ENCODE measurements around the gene TXNDC2. TPM values are rescaled to one million over a fixed set of nuclear protein-coding genes. Genes with fewer than 3 reads are reported as not detected.

TXNDC2 gene
- total RNA-seq, 3 donors from 2014 or later (not counting 1 experiment from before 2014, with no cell fraction given): not detected

DNA sequence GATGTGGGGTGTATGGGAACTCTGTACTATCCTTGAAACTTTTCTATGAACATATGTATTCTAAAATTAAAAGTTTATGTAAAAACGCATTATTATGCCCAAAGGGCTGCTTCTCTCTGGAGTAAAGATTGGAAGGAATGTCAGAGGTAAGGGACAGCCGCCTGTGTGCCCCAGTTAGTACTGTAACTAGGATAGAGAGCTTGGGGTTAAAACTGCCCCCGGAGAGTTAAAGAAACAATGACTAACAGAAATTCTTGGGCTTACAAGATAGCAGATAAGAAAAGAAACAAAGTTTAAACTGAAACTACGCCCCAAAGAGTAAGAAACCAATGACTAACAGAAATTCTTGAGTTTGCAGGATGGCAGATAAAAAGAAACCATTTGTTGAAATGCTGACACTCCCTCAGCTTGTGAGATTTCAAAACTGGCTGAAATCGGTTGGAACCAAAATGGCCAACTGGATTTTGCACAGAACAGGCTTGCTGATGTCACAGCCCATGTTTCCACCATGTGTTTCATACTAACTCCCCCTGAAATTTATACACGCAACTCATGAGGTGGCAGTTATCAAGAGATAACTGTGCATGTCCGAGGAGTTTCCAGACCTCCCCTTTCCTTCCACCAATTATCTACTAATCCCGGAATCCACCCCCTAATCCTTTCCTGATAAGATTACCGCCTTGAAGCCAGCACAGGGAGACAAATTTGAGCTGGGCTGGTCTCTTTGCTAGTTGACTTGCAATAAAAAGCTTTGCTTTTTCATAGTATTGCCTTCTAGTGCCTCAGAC is 8.7 kb upstream of the TXNDC2 start:
- H3K4me3 Mint-ChIP-seq: no peak overlapping the region
- peak in 1 of 3 donors; percentile 53 for ATAC-seq
- H3K27ac Mint-ChIP-seq: no peak overlapping the region
- Histone ChIP-seq H3K9me3 (ENCODE audit: control insufficient read depth, insufficient read depth, low read length) (no peaks in the 10 kb centered on the region), H3K36me3 (ENCODE audit: control insufficient read depth, insufficient read depth, low read length) (no peaks in the 10 kb centered on the region), H3K27ac (ENCODE audit: low read length) (no peak overlapping the region), H3K4me1 (ENCODE audit: control insufficient read depth, insufficient read depth, low read length) (no peaks in the 10 kb centered on the region), H3K4me3 (ENCODE audit: low read length) (no peak overlapping the region), H3K27me3 (ENCODE audit: control insufficient read depth, insufficient read depth, low read length) (no peaks in the 10 kb centered on the region)
- H3K9me3 Mint-ChIP-seq: no peaks in the 10 kb centered on the region
- intact Hi-C loops (cut with micrococcal nuclease): no loop called here
- TF ChIP-seq, protein P1, sequence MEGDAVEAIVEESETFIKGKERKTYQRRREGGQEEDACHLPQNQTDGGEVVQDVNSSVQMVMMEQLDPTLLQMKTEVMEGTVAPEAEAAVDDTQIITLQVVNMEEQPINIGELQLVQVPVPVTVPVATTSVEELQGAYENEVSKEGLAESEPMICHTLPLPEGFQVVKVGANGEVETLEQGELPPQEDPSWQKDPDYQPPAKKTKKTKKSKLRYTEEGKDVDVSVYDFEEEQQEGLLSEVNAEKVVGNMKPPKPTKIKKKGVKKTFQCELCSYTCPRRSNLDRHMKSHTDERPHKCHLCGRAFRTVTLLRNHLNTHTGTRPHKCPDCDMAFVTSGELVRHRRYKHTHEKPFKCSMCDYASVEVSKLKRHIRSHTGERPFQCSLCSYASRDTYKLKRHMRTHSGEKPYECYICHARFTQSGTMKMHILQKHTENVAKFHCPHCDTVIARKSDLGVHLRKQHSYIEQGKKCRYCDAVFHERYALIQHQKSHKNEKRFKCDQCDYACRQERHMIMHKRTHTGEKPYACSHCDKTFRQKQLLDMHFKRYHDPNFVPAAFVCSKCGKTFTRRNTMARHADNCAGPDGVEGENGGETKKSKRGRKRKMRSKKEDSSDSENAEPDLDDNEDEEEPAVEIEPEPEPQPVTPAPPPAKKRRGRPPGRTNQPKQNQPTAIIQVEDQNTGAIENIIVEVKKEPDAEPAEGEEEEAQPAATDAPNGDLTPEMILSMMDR (IDR thresholded peaks at IDR 0.05): no peak
- DNase-seq: no peak
- H3K36me3 Mint-ChIP-seq: no peaks in the 10 kb centered on the region
- WGBS (ENCODE audit: insufficient coverage): 80% methylated on average over 9 of the region's 9 CpGs
- no peaks in the 10 kb centered on the region for H3K4me1 Mint-ChIP-seq
- peaks cover 4 to 25% of the 10 kb centered on the region in 2 donors for H3K27me3 Mint-ChIP-seq (ENCODE audit: low read depth in 2 of 2)

DNA sequence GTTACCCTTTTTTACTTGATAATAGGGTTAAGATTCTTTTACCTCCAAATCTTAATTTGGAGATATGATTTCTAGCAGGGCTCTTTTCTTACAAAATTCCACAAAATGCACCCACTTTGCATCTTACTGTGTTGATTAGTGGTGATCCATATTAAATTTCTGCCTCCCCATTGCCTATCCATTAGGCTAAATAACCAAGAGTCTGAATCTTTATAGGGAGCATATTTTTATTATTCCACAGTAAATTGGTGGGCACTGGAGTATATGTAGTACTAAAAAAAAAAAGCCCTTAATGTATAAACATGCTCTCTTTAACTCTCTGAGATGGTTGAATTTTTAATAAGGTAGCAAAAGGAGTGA is 8.1 kb upstream of the TXNDC2 start:
- H3K36me3 ChIP-seq (ENCODE audit: control insufficient read depth, insufficient read depth, low read length): no peaks in the 10 kb centered on the region
- no peaks in the 10 kb centered on the region for H3K27me3 ChIP-seq (ENCODE audit: control insufficient read depth, insufficient read depth, low read length)
- DNase-seq: no peak
- no peaks in the 10 kb centered on the region for H3K36me3 Mint-ChIP-seq
- H3K27me3 Mint-ChIP-seq (ENCODE audit: low read depth in 2 of 2): peaks cover 4 to 25% of the 10 kb centered on the region in 2 donors
- no peaks in the 10 kb centered on the region for H3K4me1 Mint-ChIP-seq
- TF ChIP-seq, protein P1 (IDR thresholded peaks at IDR 0.05): no peak
- H3K4me3 Mint-ChIP-seq: no peak overlapping the region
- no peaks in the 10 kb centered on the region for H3K9me3 ChIP-seq (ENCODE audit: control insufficient read depth, insufficient read depth, low read length)
- H3K9me3 Mint-ChIP-seq: no peaks in the 10 kb centered on the region
- intact Hi-C loops (cut with micrococcal nuclease): no loop called here
- H3K27ac Mint-ChIP-seq: no peak overlapping the region
- H3K27ac ChIP-seq (ENCODE audit: low read length): no peak overlapping the region
- no peaks in the 10 kb centered on the region for H3K4me1 ChIP-seq (ENCODE audit: control insufficient read depth, insufficient read depth, low read length)
- no peak for ATAC-seq
- no peak overlapping the region for H3K4me3 ChIP-seq (ENCODE audit: low read length)

DNA sequence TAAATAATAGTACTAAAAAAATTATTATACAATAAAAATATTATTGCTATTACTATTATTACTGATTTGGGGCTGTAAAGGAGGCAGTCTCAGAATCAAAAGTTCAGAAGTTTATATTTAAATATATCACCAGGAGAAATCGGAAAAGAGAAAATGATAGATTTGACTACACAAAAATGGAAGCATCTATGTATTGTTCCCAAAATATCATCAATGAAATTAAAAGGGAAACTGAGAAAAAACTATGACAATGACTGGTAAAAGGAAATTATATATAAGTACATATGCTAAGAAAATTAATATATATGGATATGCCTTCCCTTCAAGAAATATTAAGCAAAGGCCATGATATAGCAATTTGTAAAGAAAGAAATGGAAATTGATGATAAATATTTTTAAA is 7.7 kb upstream of the TXNDC2 start:
- Mint-ChIP-seq H3K4me3 (no peak overlapping the region), H3K27me3 (ENCODE audit: low read depth in 2 of 2) (peaks cover 4 to 25% of the 10 kb centered on the region in 2 donors), H3K9me3 (no peaks in the 10 kb centered on the region), H3K4me1 (no peaks in the 10 kb centered on the region), H3K27ac (no peak overlapping the region), H3K36me3 (no peaks in the 10 kb centered on the region)
- Histone ChIP-seq H3K4me1 (ENCODE audit: control insufficient read depth, insufficient read depth, low read length) (no peaks in the 10 kb centered on the region), H3K27ac (ENCODE audit: low read length) (no peak overlapping the region), H3K9me3 (ENCODE audit: control insufficient read depth, insufficient read depth, low read length) (no peaks in the 10 kb centered on the region), H3K27me3 (ENCODE audit: control insufficient read depth, insufficient read depth, low read length) (no peaks in the 10 kb centered on the region), H3K4me3 (ENCODE audit: low read length) (no peak overlapping the region), H3K36me3 (ENCODE audit: control insufficient read depth, insufficient read depth, low read length) (no peaks in the 10 kb centered on the region)
- no CpG with 5 or more reads among the region's 1 CpG for WGBS (ENCODE audit: insufficient coverage)
- TF ChIP-seq, protein P1 (IDR thresholded peaks at IDR 0.05): no peak
- DNase-seq (no peak), ATAC-seq (no peak)
- intact Hi-C loops (cut with micrococcal nuclease): no loop called here

DNA sequence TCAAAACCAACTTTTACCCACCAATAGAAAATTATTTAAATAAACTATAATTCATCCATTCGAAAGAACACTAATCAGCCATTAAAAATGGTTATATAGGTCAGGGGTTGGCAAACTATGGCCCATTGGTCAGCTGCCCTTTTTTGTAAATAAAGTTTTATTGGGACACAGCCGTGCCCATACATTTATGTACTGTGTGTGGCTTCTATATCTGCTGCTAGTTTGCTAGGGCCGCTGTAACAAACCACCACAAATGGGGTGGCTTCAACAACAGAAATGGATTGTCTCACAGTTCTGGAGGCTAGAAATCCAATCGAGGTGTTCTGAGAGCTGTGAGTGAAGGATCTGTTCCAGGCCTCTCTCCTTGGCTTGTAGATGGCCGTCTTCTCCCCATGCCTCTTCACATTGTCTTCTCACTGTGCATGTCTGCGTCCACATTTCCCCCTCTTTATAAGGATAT is 7.0 kb upstream of the TXNDC2 start:
- no peak overlapping the region for H3K4me3 ChIP-seq (ENCODE audit: low read length)
- peaks cover 4 to 25% of the 10 kb centered on the region in 2 donors for H3K27me3 Mint-ChIP-seq (ENCODE audit: low read depth in 2 of 2)
- DNase-seq: no peak
- H3K9me3 ChIP-seq (ENCODE audit: control insufficient read depth, insufficient read depth, low read length): no peaks in the 10 kb centered on the region
- no peak overlapping the region for H3K27ac Mint-ChIP-seq
- no peak for ATAC-seq
- intact Hi-C loops (cut with micrococcal nuclease): no loop called here
- no peaks in the 10 kb centered on the region for H3K4me1 ChIP-seq (ENCODE audit: control insufficient read depth, insufficient read depth, low read length)
- H3K27me3 ChIP-seq (ENCODE audit: control insufficient read depth, insufficient read depth, low read length): no peaks in the 10 kb centered on the region
- WGBS (ENCODE audit: insufficient coverage): 94% methylated on average over 6 of the region's 6 CpGs
- H3K36me3 ChIP-seq (ENCODE audit: control insufficient read depth, insufficient read depth, low read length): no peaks in the 10 kb centered on the region
- H3K4me1 Mint-ChIP-seq: no peaks in the 10 kb centered on the region
- H3K9me3 Mint-ChIP-seq: no peaks in the 10 kb centered on the region
- H3K36me3 Mint-ChIP-seq: no peaks in the 10 kb centered on the region
- TF ChIP-seq, protein P1 (IDR thresholded peaks at IDR 0.05): no peak
- no peak overlapping the region for H3K27ac ChIP-seq (ENCODE audit: low read length)
- H3K4me3 Mint-ChIP-seq: no peak overlapping the region
